Stomach (tissue), 4 donors: Measurements from ENCODE around the gene SPACDR.

Experiments
- POLR2AphosphoS5 ChIP-seq, 3 donors: sonication (generic); formaldehyde crosslinking; IDR thresholded peaks; one replicate each; pipeline ENCODE4 v1.6.1; 2016; ENCODE audit warnings: antibody characterized with exemption in 3 of 3
- TF ChIP-seq, protein P1 (sequence below), 7 experiments: fragments of 450-650 bp in 4 of 7; fragments of 200-600 bp in 3 of 7; sonication (generic) in 3 of 7; IDR thresholded peaks; one replicate each; pipeline ENCODE4 v1.5.1; 2016 to 2019; ENCODE audit warnings: antibody characterized with exemption in 7 of 7, control low read depth in 2 of 7, mild to moderate bottlenecking in 1 of 7

DNA sequence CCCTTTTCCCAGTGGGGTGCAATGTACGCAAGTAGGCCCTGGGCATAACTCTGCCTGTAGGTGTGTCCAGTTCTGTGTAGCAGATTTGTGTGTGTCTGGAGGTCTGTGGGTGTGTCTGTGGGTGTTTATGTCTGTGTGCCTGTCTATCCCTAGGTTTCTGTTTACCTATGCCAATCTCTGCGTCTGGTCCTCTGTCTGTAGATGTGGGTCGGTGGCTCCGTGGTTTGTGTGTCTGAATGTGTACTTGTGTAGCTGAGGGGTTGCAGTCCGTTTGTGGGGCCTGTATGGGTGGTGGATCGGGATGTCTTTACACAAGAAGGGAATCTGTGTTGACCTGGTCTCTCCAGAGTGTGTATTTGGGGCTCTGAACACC, 20.6 kb upstream of the SPACDR start:
- TF ChIP-seq, protein P1, sequence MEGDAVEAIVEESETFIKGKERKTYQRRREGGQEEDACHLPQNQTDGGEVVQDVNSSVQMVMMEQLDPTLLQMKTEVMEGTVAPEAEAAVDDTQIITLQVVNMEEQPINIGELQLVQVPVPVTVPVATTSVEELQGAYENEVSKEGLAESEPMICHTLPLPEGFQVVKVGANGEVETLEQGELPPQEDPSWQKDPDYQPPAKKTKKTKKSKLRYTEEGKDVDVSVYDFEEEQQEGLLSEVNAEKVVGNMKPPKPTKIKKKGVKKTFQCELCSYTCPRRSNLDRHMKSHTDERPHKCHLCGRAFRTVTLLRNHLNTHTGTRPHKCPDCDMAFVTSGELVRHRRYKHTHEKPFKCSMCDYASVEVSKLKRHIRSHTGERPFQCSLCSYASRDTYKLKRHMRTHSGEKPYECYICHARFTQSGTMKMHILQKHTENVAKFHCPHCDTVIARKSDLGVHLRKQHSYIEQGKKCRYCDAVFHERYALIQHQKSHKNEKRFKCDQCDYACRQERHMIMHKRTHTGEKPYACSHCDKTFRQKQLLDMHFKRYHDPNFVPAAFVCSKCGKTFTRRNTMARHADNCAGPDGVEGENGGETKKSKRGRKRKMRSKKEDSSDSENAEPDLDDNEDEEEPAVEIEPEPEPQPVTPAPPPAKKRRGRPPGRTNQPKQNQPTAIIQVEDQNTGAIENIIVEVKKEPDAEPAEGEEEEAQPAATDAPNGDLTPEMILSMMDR (IDR thresholded peaks at IDR 0.05) = no peak
- no peak for TF ChIP-seq POLR2AphosphoS5 (IDR thresholded peaks at IDR 0.05)
